ENCODE results near the gene MINDY4. TPM values are rescaled to one million over a fixed set of nuclear protein-coding genes. Genes with fewer than 3 reads are reported as not detected.

MINDY4 gene
- total RNA-seq, 4 donors from 2014 or later, result 4.6 to 14.1 (median 6.8) TPM

- no peaks in the 10 kb centered on the region for H3K36me3 ChIP-seq
- no peaks in the 10 kb centered on the region for H3K9me3 ChIP-seq
- in situ Hi-C loops (cut with MboI; ENCODE audit: low pct_ligation_motif_present in 1 of 4, low pct_unique_long_range_greater_than_20kb in 1 of 4, low sequenced_read_pairs in 3 of 4) (loop anchor here in 1 of 4 donors (25.0 kb wide), 1 partner anchor 571 kb away; no protein-coding TSS in a partner anchor), intact Hi-C loops (cut with DNase I; ENCODE audit: low total_unique reads) (no loop called here)
- TF ChIP-seq EP300 (IDR thresholded peaks at IDR 0.05; ENCODE audit: low read depth) (no peak), CTCF (IDR thresholded peaks at IDR 0.05) (no peak), POLR2AphosphoS5 (IDR thresholded peaks at IDR 0.05) (no peak), POLR2A (IDR thresholded peaks at IDR 0.05) (no peak)
- no peak overlapping the region for H3K27ac ChIP-seq
- 89 to 100% methylated on average over 1 to 6 of the region's 6 CpGs for WGBS, 2 donors (ENCODE audit: low coverage in 1 of 2)
- H3K4me3 ChIP-seq, result no peak overlapping the region
- no peaks in the 10 kb centered on the region for H3K27me3 ChIP-seq
- DNase-seq, result no peak
- H3K4me1 ChIP-seq, result no peaks in the 10 kb centered on the region
Measured at GRCh38 chr7:30733216-30733615, 38.0 kb upstream of the MINDY4 start.

GRCh38 chr7:30733691-30734090 is 37.5 kb upstream of the MINDY4 start:
- intact Hi-C loops (cut with DNase I; ENCODE audit: low total_unique reads), result no loop called here
- WGBS, 2 donors (ENCODE audit: low coverage in 1 of 2), result 87 to 100% methylated on average over 3 to 6 of the region's 11 CpGs
- in situ Hi-C loops (cut with MboI; ENCODE audit: low pct_ligation_motif_present in 1 of 4, low pct_unique_long_range_greater_than_20kb in 1 of 4, low sequenced_read_pairs in 3 of 4), result loop anchor here in 1 of 4 donors (25.0 kb wide), 1 partner anchor 571 kb away; no protein-coding TSS in a partner anchor

GRCh38 chr7:30734497-30734896 is 36.7 kb upstream of the MINDY4 start:
- Histone ChIP-seq H3K4me1 (no peaks in the 10 kb centered on the region), H3K36me3 (no peaks in the 10 kb centered on the region), H3K4me3 (no peak overlapping the region), H3K27ac (no peak overlapping the region), H3K9me3 (no peaks in the 10 kb centered on the region), H3K27me3 (no peaks in the 10 kb centered on the region)
- no peak for DNase-seq
- WGBS, 2 donors (ENCODE audit: low coverage in 1 of 2), result 77 to 90% methylated on average over 2 to 7 of the region's 7 CpGs
- intact Hi-C loops (cut with DNase I; ENCODE audit: low total_unique reads), result no loop called here
- in situ Hi-C loops (cut with MboI; ENCODE audit: low pct_ligation_motif_present in 1 of 4, low pct_unique_long_range_greater_than_20kb in 1 of 4, low sequenced_read_pairs in 3 of 4), result loop anchor here in 1 of 4 donors (25.0 kb wide), 1 partner anchor 572 kb away; no protein-coding TSS in a partner anchor
- no peak for TF ChIP-seq CTCF (IDR thresholded peaks at IDR 0.05)
- no peak for TF ChIP-seq EP300 (IDR thresholded peaks at IDR 0.05; ENCODE audit: low read depth)
- no peak for TF ChIP-seq POLR2AphosphoS5 (IDR thresholded peaks at IDR 0.05)
- no peak for TF ChIP-seq POLR2A (IDR thresholded peaks at IDR 0.05)

More at GRCh38 chr7:30733691-30734090, 37.5 kb upstream of the MINDY4 start:
- Histone ChIP-seq H3K27me3 (no peaks in the 10 kb centered on the region), H3K27ac (no peak overlapping the region), H3K9me3 (no peaks in the 10 kb centered on the region), H3K4me1 (no peaks in the 10 kb centered on the region), H3K36me3 (no peaks in the 10 kb centered on the region), H3K4me3 (no peak overlapping the region)
- TF ChIP-seq CTCF (IDR thresholded peaks at IDR 0.05), result no peak
- TF ChIP-seq EP300 (IDR thresholded peaks at IDR 0.05; ENCODE audit: low read depth), result no peak
- TF ChIP-seq POLR2AphosphoS5 (IDR thresholded peaks at IDR 0.05), result no peak
- TF ChIP-seq POLR2A (IDR thresholded peaks at IDR 0.05), result no peak
- DNase-seq, result no peak

- no peaks in the 10 kb centered on the region for H3K9me3 ChIP-seq
- intact Hi-C loops (cut with DNase I; ENCODE audit: low total_unique reads) (no loop called here), in situ Hi-C loops (cut with MboI; ENCODE audit: low pct_ligation_motif_present in 1 of 4, low pct_unique_long_range_greater_than_20kb in 1 of 4, low sequenced_read_pairs in 3 of 4) (loop anchor here in 1 of 4 donors (25.0 kb wide), 1 partner anchor 573 kb away; no protein-coding TSS in a partner anchor)
- H3K36me3 ChIP-seq, result no peaks in the 10 kb centered on the region
- no peak overlapping the region for H3K4me3 ChIP-seq
- TF ChIP-seq EP300 (IDR thresholded peaks at IDR 0.05; ENCODE audit: low read depth) (no peak), CTCF (IDR thresholded peaks at IDR 0.05) (no peak), POLR2A (IDR thresholded peaks at IDR 0.05) (no peak), POLR2AphosphoS5 (IDR thresholded peaks at IDR 0.05) (no peak)
- DNase-seq, result no peak
- H3K4me1 ChIP-seq, result no peaks in the 10 kb centered on the region
- H3K27ac ChIP-seq, result no peak overlapping the region
- no peaks in the 10 kb centered on the region for H3K27me3 ChIP-seq
- 93% methylated on average over 3 of the region's 3 CpGs; no CpG with 5 or more reads in 1 of the 2 donors for WGBS, 2 donors (ENCODE audit: low coverage in 1 of 2)
Measured at GRCh38 chr7:30735631-30736030, 35.6 kb upstream of the MINDY4 start.

Measured in transverse colon (tissue), 4 donors.